ENCODE results near the gene NRP1.

GRCh38 chr10:33165911-33166310, 168.6 kb downstream of the NRP1 start:
- TF ChIP-seq CTCF (IDR thresholded peaks at IDR 0.05 in 4 of 5, conservative IDR thresholded peaks at IDR 0.05 in 1 of 5) (no peak), POLR2A (IDR thresholded peaks at IDR 0.05) (no peak)
